NCI-H1092 treated with DMSO at 0.1 percent for 48 hours (cell line): Measurements from ENCODE around the gene DLL3.

Experiments used
- DNase-seq: peaks from one replicate; lab custom pipeline; 2025; lab: John Stamatoyannopoulos, UW

The DLL3 gene

DNA sequence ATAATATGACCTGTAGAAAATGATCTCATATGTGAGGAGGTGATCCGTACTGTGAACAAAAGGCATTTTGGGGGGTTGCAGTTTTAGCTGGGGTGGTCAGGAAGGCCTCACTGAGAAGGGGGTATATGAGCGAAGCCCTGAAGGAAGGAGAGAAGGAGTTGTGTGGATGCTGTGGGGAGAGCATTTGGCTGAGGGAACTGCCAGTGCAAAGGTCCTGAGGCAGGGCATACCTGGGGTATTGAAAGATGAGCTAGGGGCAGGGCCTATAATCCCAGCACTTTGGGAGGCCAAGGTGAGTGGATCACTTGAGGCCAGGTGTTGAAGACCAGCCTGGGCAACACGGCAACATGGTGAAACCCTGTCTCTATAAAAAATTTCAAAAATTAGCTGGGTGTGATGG, 18.7 kb downstream of the DLL3 start:
- no peak for DNase-seq

DNA sequence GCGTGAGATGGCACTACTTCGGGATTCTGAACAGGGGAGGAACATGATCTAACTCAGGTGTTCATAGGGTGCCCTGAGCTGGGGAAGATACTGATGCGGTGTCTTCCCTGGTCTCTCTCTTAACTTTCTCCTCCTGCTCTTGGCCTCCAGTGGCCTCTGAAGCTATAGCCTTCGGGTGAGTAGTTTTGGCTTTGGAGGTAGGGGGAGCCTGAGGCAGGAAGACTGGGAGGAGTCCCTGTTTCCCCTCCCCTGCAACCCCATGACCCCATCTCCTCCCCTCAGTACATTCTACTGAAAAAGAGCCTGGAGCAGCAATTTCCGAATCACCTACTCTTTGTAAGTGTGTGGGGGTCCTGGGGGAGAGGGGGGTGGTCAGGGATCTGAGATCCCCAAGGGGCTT, 19.7 kb downstream of the DLL3 start:
- no peak for DNase-seq

- no peak for DNase-seq
Measured at GRCh38 chr19:39518975-39519374, 20.2 kb downstream of the DLL3 start.

- no peak for DNase-seq
Measured at GRCh38 chr19:39520541-39521484, 22.1 kb downstream of the DLL3 start.

DNA sequence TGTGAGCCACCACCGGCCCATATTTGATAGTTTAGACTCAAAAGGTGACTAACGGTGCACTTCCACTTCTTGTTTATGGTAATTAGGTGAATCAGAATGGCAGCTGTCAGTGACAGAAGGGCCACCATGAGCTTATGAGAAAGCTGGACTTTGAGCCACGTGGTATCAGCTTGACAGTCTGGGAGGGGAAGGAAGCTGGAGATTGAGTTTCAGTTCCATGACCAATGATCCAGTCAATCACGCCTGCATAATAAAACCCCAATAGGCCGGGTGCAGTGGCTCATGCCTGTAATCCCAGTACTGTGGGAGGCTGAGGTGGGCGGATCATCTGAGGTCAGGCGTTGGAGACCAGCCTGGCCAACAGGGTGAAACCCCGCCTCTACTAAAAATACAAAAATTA, 25.7 kb downstream of the DLL3 start:
- DNase-seq: no peak

- no peak for DNase-seq
Measured at GRCh38 chr19:39525205-39525604, 26.5 kb downstream of the DLL3 start.

- DNase-seq: no peak
Measured at GRCh38 chr19:39531834-39532232, 33.1 kb downstream of the DLL3 start.

DNA sequence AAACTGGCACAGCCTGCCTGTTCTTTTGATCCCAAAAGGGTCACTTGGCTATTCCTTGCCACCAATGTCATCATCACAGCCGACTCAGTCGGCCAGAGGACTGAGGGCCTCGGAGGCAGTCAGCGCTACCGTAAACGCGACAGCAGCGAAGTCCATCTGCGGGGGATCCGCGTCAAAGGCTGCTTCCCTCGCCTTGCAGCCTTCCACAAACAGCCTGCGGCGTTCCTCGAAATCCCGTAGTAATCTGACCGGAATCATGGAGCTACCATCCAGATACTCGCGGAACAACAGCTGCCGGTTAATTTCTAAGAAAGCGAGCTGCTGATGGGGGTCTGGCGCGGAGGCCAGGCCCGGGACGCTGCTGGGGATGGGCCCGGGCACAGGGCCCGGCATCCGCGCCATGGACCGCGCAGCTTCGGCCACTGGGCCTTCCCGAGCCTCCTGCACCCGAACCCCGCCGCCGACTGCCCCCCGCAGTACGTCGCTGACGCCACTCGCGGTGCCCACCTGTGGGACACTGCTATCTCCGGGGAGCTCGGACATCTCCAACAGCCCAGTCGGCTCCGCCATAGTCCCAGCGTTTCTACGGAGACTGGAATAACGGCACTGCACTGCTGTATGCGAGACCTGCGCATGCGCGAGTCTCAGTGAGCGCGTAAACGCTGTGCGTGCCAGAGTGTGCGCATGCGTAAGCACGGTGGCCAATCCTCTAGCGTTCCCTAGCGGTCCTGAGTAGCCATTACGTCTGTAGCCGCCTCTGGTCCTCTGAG, 33.7 kb downstream of the DLL3 start, which contains the start of gene EID2B:
EID2B (minus strand) TSS at position 620 of the 770 bp plus-strand sequence; CDS start at position 570, 50 bp downstream.
- DNase-seq: peak; percentile 90

DNA sequence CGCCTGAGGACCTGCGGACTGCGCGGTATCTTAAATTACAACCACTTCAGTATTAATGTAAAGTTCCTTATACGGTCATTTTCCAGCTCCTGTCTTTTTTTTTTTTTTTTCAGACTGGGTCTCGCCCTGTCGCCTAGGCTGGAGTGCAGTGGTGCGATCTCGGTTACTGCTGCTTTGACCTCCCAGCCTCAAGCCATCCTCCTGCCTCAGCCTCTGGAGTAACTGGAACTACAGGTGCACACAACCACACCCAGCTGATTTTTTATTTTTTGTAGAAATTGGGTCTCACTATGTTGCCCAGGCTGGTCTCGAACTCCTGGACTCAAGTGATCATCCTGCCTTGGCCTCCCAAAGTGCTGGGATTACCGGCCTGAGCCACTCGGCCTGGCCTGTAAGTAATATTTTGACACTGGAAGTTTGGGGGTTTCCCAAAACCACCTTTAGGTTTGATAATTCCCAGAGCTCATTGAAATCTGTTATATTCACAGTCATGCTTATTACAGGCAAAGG, 34.3 kb downstream of the DLL3 start:
- no peak for DNase-seq

GRCh38 chr19:39533791-39534190, 35.0 kb downstream of the DLL3 start:
- DNase-seq: no peak

- DNase-seq: no peak
Measured at GRCh38 chr19:39539165-39539517, 40.4 kb downstream of the DLL3 start.

- DNase-seq: peak; percentile 89
Measured at GRCh38 chr19:39539518-39540332, 41.0 kb downstream of the DLL3 start, which contains the start of gene EID2. Gene EID2 (minus strand): TSS chr19:39540161. CDS start chr19:39540079, 82 bp downstream.

DNA sequence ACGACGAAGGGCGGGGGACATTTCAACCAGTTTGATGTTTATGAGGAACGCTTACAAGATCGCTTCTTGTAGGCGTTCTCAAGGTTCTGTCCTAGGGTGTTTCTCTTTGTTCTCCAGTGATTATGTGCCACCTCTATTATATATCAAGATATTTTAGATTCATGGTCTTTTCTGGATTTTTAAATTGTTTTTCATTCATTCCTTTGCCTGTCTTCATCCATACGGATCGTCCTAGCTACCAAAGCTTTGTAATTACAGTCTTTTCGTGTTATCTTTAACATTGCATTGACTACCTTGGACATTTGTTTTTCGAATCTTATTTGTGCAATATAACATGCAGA, 41.6 kb downstream of the DLL3 start:
- peak; percentile 25 for DNase-seq

GRCh38 chr19:39542206-39542605, 43.5 kb downstream of the DLL3 start:
- no peak for DNase-seq

GRCh38 chr19:39543477-39543857, 44.7 kb downstream of the DLL3 start:
- no peak for DNase-seq

DNA sequence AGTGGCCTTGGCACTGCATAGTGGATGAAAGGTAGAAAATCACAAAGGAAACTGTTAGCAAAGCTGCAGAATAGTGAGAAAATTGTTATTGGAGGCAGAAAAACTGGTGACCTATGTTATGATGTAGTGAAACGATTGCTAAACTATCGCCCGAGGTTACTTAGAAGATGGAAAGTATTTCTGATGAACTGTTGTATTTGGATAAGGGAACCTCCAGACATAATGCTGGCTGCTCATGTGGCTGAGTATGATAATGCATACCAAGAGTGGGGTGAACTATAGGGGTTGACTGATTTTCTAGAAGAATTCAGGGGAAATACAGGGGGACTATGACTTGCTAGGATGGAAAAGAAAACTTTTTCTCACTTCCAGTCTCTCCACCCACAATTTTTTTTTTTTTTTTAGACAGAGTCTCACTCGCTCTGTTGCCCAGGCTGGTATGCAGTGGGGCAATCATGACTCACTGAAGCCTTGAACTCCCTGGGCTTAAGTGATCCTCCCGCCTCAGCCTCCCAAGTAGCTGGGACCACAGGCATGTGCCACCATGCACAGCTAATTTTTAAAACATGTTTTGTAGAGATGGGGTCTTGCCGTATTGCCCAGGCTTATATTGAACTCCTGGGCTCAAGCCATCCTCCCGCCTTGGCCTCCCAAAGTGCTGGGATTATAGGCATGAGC, 45.6 kb downstream of the DLL3 start:
- no peak for DNase-seq

GRCh38 chr19:39544911-39545310, 46.2 kb downstream of the DLL3 start:
- DNase-seq: no peak

DNA sequence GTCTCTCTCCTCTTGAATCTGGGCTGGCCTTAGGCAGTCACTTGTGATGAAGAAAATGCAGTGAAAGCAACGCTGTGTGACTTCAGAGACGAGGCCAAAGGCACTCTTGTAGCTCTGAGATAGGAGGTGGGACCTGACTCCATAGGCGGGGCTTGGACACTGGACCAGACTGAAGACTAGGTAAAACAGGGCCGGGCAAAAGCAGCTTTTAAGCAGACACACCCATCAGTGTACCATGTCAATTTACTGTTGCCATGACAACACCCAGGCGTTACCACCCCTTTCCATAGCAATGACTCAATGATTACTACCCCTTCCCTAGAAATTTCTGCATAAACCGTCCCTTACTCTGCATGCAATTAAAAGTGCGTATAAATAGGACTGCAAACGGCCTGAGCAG, 47.9 kb downstream of the DLL3 start:
- DNase-seq: no peak

DNA sequence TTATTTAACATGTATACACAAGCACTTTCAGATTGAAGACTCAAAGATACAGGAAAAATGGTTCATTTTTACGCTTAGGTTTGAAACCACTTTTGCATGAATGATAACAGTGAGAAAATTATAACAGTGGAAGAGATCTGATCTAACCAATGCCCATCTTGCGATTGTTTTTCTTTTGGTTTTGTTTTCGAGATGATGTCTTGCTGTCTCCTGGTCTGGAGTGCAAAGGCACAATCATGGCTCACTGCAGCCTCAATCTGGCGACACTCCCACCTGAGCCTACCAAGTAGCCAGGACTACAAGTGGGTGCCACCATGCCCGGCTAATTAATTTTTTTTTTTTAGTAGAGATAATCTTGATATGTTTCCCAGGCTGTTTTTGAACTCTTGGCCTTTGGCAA, 51.5 kb downstream of the DLL3 start:
- no peak for DNase-seq

GRCh38 chr19:39553082-39553652, 54.4 kb downstream of the DLL3 start:
- DNase-seq: no peak

- DNase-seq: no peak
Measured at GRCh38 chr19:39554701-39555311, 56.1 kb downstream of the DLL3 start.
